IMR-90 (cell line): ENCODE measurements around the gene GLMP.

Source experiments
- CEBPB ChIP-seq: IDR thresholded peaks from 2 replicates; pipeline ENCODE4 v1.6.1; 2012; ENCODE audit warnings: low read depth, low read length, improper control_type of control experiment
- CHD1 ChIP-seq: IDR thresholded peaks from 2 replicates; pipeline ENCODE4 v1.6.1; 2012; ENCODE audit warnings: low read depth, low read length, improper control_type of control experiment
- CTCF ChIP-seq: conservative IDR thresholded peaks from 2 replicates; pipeline ENCODE4 v1.5.1; 2012; ENCODE audit warnings: mild to moderate bottlenecking, low read depth, low read length, improper control_type of control experiment
- FOS ChIP-seq: fragments of 150-350 bp; IDR thresholded peaks from 2 replicates; pipeline ENCODE4 v1.6.1; 2016; ENCODE audit warnings: low read depth, low read length
- MAFK ChIP-seq: IDR thresholded peaks from 2 replicates; pipeline ENCODE4 v1.6.1; 2012; ENCODE audit warnings: low read depth, low read length, improper control_type of control experiment
- MAZ ChIP-seq: IDR thresholded peaks from 2 replicates; pipeline ENCODE4 v1.6.1; 2012; ENCODE audit warnings: low read depth, mild to moderate bottlenecking, low read length, improper control_type of control experiment, moderate library complexity, borderline replicate concordance
- MXI1 ChIP-seq: IDR thresholded peaks from 2 replicates; pipeline ENCODE4 v1.6.1; 2012; ENCODE audit warnings: low read depth, mild to moderate bottlenecking, low read length, moderate library complexity, borderline replicate concordance
- NFE2L2 ChIP-seq: fragments of 150-350 bp; IDR thresholded peaks from 2 replicates; pipeline ENCODE4 v1.6.1; 2016; ENCODE audit warnings: low read depth, mild to moderate bottlenecking, low read length
- POLR2A ChIP-seq: IDR thresholded peaks from 2 replicates; pipeline ENCODE4 v1.6.1; 2012; ENCODE audit warnings: mild to moderate bottlenecking, low read depth, low read length
- RAD21 ChIP-seq: IDR thresholded peaks from 2 replicates; pipeline ENCODE4 v1.6.1; 2012; ENCODE audit warnings: low read length, improper control_type of control experiment
- RCOR1 ChIP-seq: IDR thresholded peaks from 2 replicates; pipeline ENCODE4 v1.6.1; 2012; ENCODE audit warnings: mild to moderate bottlenecking, low read length, improper control_type of control experiment; ENCODE audit not compliant: insufficient replicate concordance
- RFX5 ChIP-seq: IDR thresholded peaks from 2 replicates; pipeline ENCODE4 v1.8.0; 2012; ENCODE audit warnings: low read depth, mild to moderate bottlenecking, low read length, moderate library complexity
- SMC3 ChIP-seq: fragments of 150-350 bp; IDR thresholded peaks from 2 replicates; pipeline ENCODE4 v1.6.1; 2016; ENCODE audit warnings: low read depth, mild to moderate bottlenecking, antibody characterized with exemption, low read length, moderate library complexity
- USF2 ChIP-seq: fragments of 150-350 bp; IDR thresholded peaks from 2 replicates; pipeline ENCODE4 v1.6.1; 2017; ENCODE audit warnings: mild to moderate bottlenecking, antibody characterized with exemption, low read length, low read depth

DNA sequence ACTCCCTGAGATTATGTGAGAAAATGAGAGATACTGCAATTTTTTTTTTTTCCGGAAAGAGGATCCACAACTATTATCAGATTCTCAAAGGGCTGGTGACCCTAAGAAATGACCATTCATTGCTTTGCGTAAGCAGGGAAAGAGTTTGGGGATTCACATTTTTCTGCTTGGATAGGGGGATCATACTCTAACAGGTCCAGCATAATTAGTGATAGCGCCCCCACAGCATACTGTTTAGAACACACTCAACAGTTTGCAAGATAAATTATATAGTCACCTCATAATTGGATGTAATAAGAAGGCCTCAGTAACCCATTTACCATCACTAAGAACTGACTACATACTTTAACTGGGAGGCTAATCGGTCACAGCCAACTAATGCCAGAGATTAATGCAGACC is 40.8 kb upstream of the GLMP start:
- no peak for TF ChIP-seq CTCF
- no peak for TF ChIP-seq POLR2A
- no peak for TF ChIP-seq CHD1
- no peak for TF ChIP-seq MXI1
- no peak for TF ChIP-seq FOS
- no peak for TF ChIP-seq RAD21
- TF ChIP-seq NFE2L2, result no peak
- TF ChIP-seq CEBPB, result no peak
- TF ChIP-seq USF2, result no peak
- no peak for TF ChIP-seq SMC3
- TF ChIP-seq RFX5, result no peak
- TF ChIP-seq RCOR1, result no peak
- TF ChIP-seq MAFK, result no peak
- TF ChIP-seq MAZ, result no peak
